Panc1 (cell line): ENCODE data around the gene PPFIA3.

Experiments used
- POLR2AphosphoS5 ChIP-seq: IDR thresholded peaks from 2 replicates; pipeline ENCODE4 v1.6.1; 2012; ENCODE audit warnings: mild to moderate bottlenecking, low read depth, low read length, moderate library complexity
- TF ChIP-seq, protein P1 (sequence below): fragments of 450-650 bp; IDR thresholded peaks from 2 replicates; pipeline ENCODE4 v1.5.1; 2017; ENCODE audit warnings: mild to moderate bottlenecking
- TF ChIP-seq, protein P2 (sequence below), 2 experiments: IDR thresholded peaks; 2 replicates each; pipeline ENCODE4 v1.6.1; 2011 to 2012; ENCODE audit warnings: low read depth in 2 of 2, control low read depth in 1 of 2, low read length in 1 of 2, mild to moderate bottlenecking in 1 of 2, moderate library complexity in 1 of 2; ENCODE audit not compliant: insufficient read depth in 1 of 2

DNA sequence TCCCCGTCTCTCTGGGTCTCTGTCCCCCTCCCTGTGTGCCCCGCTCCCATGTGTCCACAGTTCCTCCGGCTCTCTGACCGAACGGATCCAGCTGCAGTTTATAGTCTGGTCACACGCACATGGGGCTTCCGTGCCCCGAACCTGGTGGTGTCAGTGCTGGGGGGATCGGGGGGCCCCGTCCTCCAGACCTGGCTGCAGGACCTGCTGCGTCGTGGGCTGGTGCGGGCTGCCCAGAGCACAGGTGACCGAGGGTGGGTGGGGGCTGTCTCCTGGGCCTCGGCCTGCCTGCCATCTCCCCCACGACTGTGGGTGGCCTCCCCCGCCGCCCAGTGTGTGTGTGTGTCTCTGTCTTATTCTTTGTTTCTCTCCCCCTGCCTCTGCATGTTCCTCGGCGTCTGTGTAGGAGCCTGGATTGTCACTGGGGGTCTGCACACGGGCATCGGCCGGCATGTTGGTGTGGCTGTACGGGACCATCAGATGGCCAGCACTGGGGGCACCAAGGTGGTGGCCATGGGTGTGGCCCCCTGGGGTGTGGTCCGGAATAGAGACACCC, 48.6 kb downstream of the PPFIA3 start:
- TF ChIP-seq, protein P1, sequence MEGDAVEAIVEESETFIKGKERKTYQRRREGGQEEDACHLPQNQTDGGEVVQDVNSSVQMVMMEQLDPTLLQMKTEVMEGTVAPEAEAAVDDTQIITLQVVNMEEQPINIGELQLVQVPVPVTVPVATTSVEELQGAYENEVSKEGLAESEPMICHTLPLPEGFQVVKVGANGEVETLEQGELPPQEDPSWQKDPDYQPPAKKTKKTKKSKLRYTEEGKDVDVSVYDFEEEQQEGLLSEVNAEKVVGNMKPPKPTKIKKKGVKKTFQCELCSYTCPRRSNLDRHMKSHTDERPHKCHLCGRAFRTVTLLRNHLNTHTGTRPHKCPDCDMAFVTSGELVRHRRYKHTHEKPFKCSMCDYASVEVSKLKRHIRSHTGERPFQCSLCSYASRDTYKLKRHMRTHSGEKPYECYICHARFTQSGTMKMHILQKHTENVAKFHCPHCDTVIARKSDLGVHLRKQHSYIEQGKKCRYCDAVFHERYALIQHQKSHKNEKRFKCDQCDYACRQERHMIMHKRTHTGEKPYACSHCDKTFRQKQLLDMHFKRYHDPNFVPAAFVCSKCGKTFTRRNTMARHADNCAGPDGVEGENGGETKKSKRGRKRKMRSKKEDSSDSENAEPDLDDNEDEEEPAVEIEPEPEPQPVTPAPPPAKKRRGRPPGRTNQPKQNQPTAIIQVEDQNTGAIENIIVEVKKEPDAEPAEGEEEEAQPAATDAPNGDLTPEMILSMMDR = no peak
- no peak for TF ChIP-seq POLR2AphosphoS5
- TF ChIP-seq, protein P2, sequence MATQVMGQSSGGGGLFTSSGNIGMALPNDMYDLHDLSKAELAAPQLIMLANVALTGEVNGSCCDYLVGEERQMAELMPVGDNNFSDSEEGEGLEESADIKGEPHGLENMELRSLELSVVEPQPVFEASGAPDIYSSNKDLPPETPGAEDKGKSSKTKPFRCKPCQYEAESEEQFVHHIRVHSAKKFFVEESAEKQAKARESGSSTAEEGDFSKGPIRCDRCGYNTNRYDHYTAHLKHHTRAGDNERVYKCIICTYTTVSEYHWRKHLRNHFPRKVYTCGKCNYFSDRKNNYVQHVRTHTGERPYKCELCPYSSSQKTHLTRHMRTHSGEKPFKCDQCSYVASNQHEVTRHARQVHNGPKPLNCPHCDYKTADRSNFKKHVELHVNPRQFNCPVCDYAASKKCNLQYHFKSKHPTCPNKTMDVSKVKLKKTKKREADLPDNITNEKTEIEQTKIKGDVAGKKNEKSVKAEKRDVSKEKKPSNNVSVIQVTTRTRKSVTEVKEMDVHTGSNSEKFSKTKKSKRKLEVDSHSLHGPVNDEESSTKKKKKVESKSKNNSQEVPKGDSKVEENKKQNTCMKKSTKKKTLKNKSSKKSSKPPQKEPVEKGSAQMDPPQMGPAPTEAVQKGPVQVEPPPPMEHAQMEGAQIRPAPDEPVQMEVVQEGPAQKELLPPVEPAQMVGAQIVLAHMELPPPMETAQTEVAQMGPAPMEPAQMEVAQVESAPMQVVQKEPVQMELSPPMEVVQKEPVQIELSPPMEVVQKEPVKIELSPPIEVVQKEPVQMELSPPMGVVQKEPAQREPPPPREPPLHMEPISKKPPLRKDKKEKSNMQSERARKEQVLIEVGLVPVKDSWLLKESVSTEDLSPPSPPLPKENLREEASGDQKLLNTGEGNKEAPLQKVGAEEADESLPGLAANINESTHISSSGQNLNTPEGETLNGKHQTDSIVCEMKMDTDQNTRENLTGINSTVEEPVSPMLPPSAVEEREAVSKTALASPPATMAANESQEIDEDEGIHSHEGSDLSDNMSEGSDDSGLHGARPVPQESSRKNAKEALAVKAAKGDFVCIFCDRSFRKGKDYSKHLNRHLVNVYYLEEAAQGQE (IDR thresholded peaks at IDR 0.05; ENCODE audit: insufficient read depth in 1 of 2, low read depth in 2 of 2, low read length in 1 of 2) = no peak
